IMR-90 (cell line): ENCODE measurements around the gene MAOB. TPM values are rescaled to one million over a fixed set of nuclear protein-coding genes. Genes with fewer than 3 reads are reported as not detected.

Experiments
- ATAC-seq: fragments of 200-7000 bp; cut with Tn5 transposase; 2 replicates; pipeline ENCODE4 v1.9.1; 2020; ENCODE audit warnings: low read depth, mild to moderate bottlenecking, moderate library complexity
- BruUV-seq: library from RNA; stranded (reverse); fragments of 400-500 nt; replicated peaks from 2 replicates; lab custom pipeline; 2021; lab: Mats Ljungman, UMichigan
- CTCF ChIA-PET: fragments of 300-600 bp; formaldehyde crosslinking; extraction: SDS; loops from one replicate; lab custom pipeline; 2021; ENCODE audit warnings: antibody characterized with exemption; lab: Yijun Ruan, JAX
- POLR2A ChIA-PET: fragments of 300-600 bp; sonication (Branson Sonifier 250); formaldehyde crosslinking; loops from one replicate; lab custom pipeline; 2022; ENCODE audit warnings: antibody characterized with exemption; ENCODE audit not compliant: unreplicated experiment; lab: Charles Lee
- DNase-seq: peaks from one replicate; pipeline ENCODE4 v3.0.0; 2013
- H2AFZ ChIP-seq: replicated peaks from 2 replicates; pipeline ENCODE3; 2013; ENCODE audit warnings: low read length, mild to moderate bottlenecking; ENCODE audit not compliant: poor library complexity
- H2AK5ac ChIP-seq: 2 replicates; pipeline ENCODE4 v1.6.1; 2013; ENCODE audit warnings: low read depth, low read length, inconsistent platforms
- H2AK9ac ChIP-seq: replicated peaks from 2 replicates; pipeline ENCODE3; 2013; ENCODE audit warnings: mild to moderate bottlenecking, low read depth, low read length, moderate library complexity; ENCODE audit not compliant: poor library complexity
- H2BK120ac ChIP-seq: 2 replicates; pipeline ENCODE4 v1.6.1; 2013; ENCODE audit warnings: low read depth, low read length, inconsistent platforms
- H2BK15ac ChIP-seq: 3 replicates; pipeline ENCODE4 v1.6.1; 2013; ENCODE audit warnings: low read depth, low read length, inconsistent platforms
- H2BK20ac ChIP-seq: 2 replicates; pipeline ENCODE4 v1.6.1; 2013; ENCODE audit warnings: low read depth, mild to moderate bottlenecking, inconsistent platforms, low read length, moderate library complexity
- H2BK5ac ChIP-seq: 2 replicates; pipeline ENCODE4 v1.6.1; 2013; ENCODE audit warnings: mild to moderate bottlenecking, low read depth, low read length, inconsistent platforms; ENCODE audit not compliant: poor library complexity, severe bottlenecking
- H3K14ac ChIP-seq: replicated peaks from 2 replicates; pipeline ENCODE4 v1.6.1; 2013; ENCODE audit warnings: low read depth, low read length, inconsistent platforms
- H3K18ac ChIP-seq: 2 replicates; pipeline ENCODE4 v1.6.1; 2013; ENCODE audit warnings: low read depth, low read length, control low read depth
- H3K23ac ChIP-seq: 2 replicates; pipeline ENCODE4 v1.6.1; 2013; ENCODE audit warnings: low read depth, low read length, inconsistent platforms
- H3K27ac ChIP-seq: 2 replicates; pipeline ENCODE4 v1.5.1; 2013; ENCODE audit warnings: mild to moderate bottlenecking, control low read depth, low read length; ENCODE audit not compliant: insufficient read depth
- H3K27me3 ChIP-seq: 2 replicates; pipeline ENCODE4 v1.6.1; 2013; ENCODE audit warnings: low read length; ENCODE audit not compliant: control insufficient read depth, insufficient read depth
- H3K36me3 ChIP-seq: 2 replicates; pipeline ENCODE4 v1.6.1; 2013; ENCODE audit warnings: low read length, mixed read lengths; ENCODE audit not compliant: control insufficient read depth, insufficient read depth
- H3K4ac ChIP-seq: 2 replicates; pipeline ENCODE4 v1.6.1; 2013; ENCODE audit warnings: low read depth, low read length, inconsistent platforms
- H3K4me1 ChIP-seq: 2 replicates; pipeline ENCODE4 v1.6.1; 2013; ENCODE audit warnings: low read length, mixed read lengths; ENCODE audit not compliant: control insufficient read depth, insufficient read depth
- H3K4me2 ChIP-seq: 2 replicates; pipeline ENCODE4 v1.6.1; 2013; ENCODE audit warnings: low read depth, mild to moderate bottlenecking, control low read depth, low read length, moderate library complexity
- H3K4me3 ChIP-seq: 2 replicates; pipeline ENCODE4 v1.5.1; 2013; ENCODE audit warnings: low read depth, mild to moderate bottlenecking, control low read depth, low read length, moderate library complexity; ENCODE audit not compliant: insufficient read depth
- H3K56ac ChIP-seq: 2 replicates; pipeline ENCODE4 v1.6.1; 2013; ENCODE audit warnings: low read length, inconsistent platforms; ENCODE audit not compliant: insufficient read depth; ENCODE audit errors: extremely low read depth
- H3K79me1 ChIP-seq, 2 experiments: 2 replicates each; pipeline ENCODE4 v1.6.1; 2013; ENCODE audit warnings: low read length in 2 of 2, inconsistent platforms in 1 of 2, low read depth in 1 of 2
- H3K9ac ChIP-seq: 2 replicates; pipeline ENCODE4 v1.6.1; 2013; ENCODE audit warnings: low read depth, low read length, control low read depth
- H3K9me1 ChIP-seq: 2 replicates; pipeline ENCODE4 v1.6.1; 2013; ENCODE audit warnings: low read length, inconsistent platforms; ENCODE audit not compliant: insufficient read depth
- H3K9me3 ChIP-seq: 2 replicates; pipeline ENCODE4 v1.6.1; 2013; ENCODE audit warnings: low read length; ENCODE audit not compliant: control insufficient read depth, insufficient read depth
- H4K20me1 ChIP-seq: 2 replicates; pipeline ENCODE4 v1.6.1; 2013; ENCODE audit warnings: low read length, inconsistent platforms; ENCODE audit not compliant: insufficient read depth
- H4K5ac ChIP-seq: 2 replicates; pipeline ENCODE4 v1.6.1; 2013; ENCODE audit warnings: mild to moderate bottlenecking, low read depth, low read length, control low read depth
- H4K8ac ChIP-seq, 2 experiments: 2 replicates each; pipeline ENCODE4 v1.6.1; 2013; ENCODE audit warnings: low read depth in 2 of 2, low read length in 2 of 2, control low read depth in 1 of 2, inconsistent platforms in 1 of 2
- H4K91ac ChIP-seq: 2 replicates; pipeline ENCODE4 v1.6.1; 2013; ENCODE audit warnings: low read depth, low read length, inconsistent platforms; ENCODE audit not compliant: insufficient read depth
- CHD1 ChIP-seq: IDR thresholded peaks from 2 replicates; pipeline ENCODE4 v1.6.1; 2012; ENCODE audit warnings: low read depth, low read length, improper control_type of control experiment
- MAFK ChIP-seq: IDR thresholded peaks from 2 replicates; pipeline ENCODE4 v1.6.1; 2012; ENCODE audit warnings: low read depth, low read length, improper control_type of control experiment
- MAZ ChIP-seq: IDR thresholded peaks from 2 replicates; pipeline ENCODE4 v1.6.1; 2012; ENCODE audit warnings: low read depth, mild to moderate bottlenecking, low read length, improper control_type of control experiment, moderate library complexity, borderline replicate concordance
- MXI1 ChIP-seq: IDR thresholded peaks from 2 replicates; pipeline ENCODE4 v1.6.1; 2012; ENCODE audit warnings: low read depth, mild to moderate bottlenecking, low read length, moderate library complexity, borderline replicate concordance
- NFE2L2 ChIP-seq: fragments of 150-350 bp; IDR thresholded peaks from 2 replicates; pipeline ENCODE4 v1.6.1; 2016; ENCODE audit warnings: low read depth, mild to moderate bottlenecking, low read length
- POLR2A ChIP-seq: IDR thresholded peaks from 2 replicates; pipeline ENCODE4 v1.6.1; 2012; ENCODE audit warnings: mild to moderate bottlenecking, low read depth, low read length
- RCOR1 ChIP-seq: IDR thresholded peaks from 2 replicates; pipeline ENCODE4 v1.6.1; 2012; ENCODE audit warnings: mild to moderate bottlenecking, low read length, improper control_type of control experiment; ENCODE audit not compliant: insufficient replicate concordance
- RFX5 ChIP-seq: IDR thresholded peaks from 2 replicates; pipeline ENCODE4 v1.8.0; 2012; ENCODE audit warnings: low read depth, mild to moderate bottlenecking, low read length, moderate library complexity
- SMC3 ChIP-seq: fragments of 150-350 bp; IDR thresholded peaks from 2 replicates; pipeline ENCODE4 v1.6.1; 2016; ENCODE audit warnings: low read depth, mild to moderate bottlenecking, antibody characterized with exemption, low read length, moderate library complexity
- WGBS, 2 experiments: methylation state at CpG; one replicate each; pipeline versions ENCODE4 v1.1.5 to v1.1.7; 2013; ENCODE audit warnings: missing lambda C conversion rate in 2 of 2; ENCODE audit not compliant: insufficient read length in 1 of 2; ENCODE audit errors: extremely low coverage in 2 of 2; 5-methylcytosine and 5-hydroxymethylcytosine counted together
- dilution Hi-C: fragments of 300-500 bp; cut with HindIII; formaldehyde crosslinking; loops from one replicate; pipeline ENCODE4 v1.14.3; 2018; ENCODE audit warnings: low sequenced_read_pairs; ENCODE audit not compliant: unreplicated experiment
- in situ Hi-C: fragments of 300-500 bp; cut with MboI; formaldehyde crosslinking; loops from 3 replicates; pipeline ENCODE4 v1.14.3; 2019; ENCODE audit warnings: low sequenced_read_pairs, inconsistent platforms, mixed read lengths
- intact Hi-C: fragments of 100-400 bp; cut with micrococcal nuclease; formaldehyde crosslinking; loops from 2 replicates; pipeline ENCODE4 v1.10.0; 2022
- polyA plus RNA-seq, 3 experiments: library from polyadenylated mRNA; depleted of rRNA; stranded (reverse); fragments of >200 nt; gene quantifications; 2 replicates each; pipeline ENCODE4 v1.2.3, GENCODE V29; 2012; ENCODE audit warnings: low replicate concordance in 1 of 3
- total RNA-seq: library from RNA; depleted of rRNA; stranded (reverse); fragments of >200 nt; gene quantifications from 2 replicates; pipeline ENCODE4 v1.2.3, GENCODE V29; 2012
- TF ChIP-seq, protein P1 (sequence below): conservative IDR thresholded peaks from 2 replicates; pipeline ENCODE4 v1.5.1; 2012; ENCODE audit warnings: mild to moderate bottlenecking, low read depth, low read length, improper control_type of control experiment
- TF ChIP-seq, protein P2 (sequence below): fragments of 150-350 bp; IDR thresholded peaks from 2 replicates; pipeline ENCODE4 v1.6.1; 2017; ENCODE audit warnings: mild to moderate bottlenecking, antibody characterized with exemption, low read length, low read depth
- TF ChIP-seq, protein P3 (sequence below): fragments of 150-350 bp; IDR thresholded peaks from 2 replicates; pipeline ENCODE4 v1.6.1; 2016; ENCODE audit warnings: low read depth, mild to moderate bottlenecking, low read length, moderate library complexity, borderline replicate concordance

Gene MAOB
- total and polyA plus RNA-seq, 2 of the 4 experiments (the other 2 are of a cell fraction): 0.36 to 0.46 TPM

DNA sequence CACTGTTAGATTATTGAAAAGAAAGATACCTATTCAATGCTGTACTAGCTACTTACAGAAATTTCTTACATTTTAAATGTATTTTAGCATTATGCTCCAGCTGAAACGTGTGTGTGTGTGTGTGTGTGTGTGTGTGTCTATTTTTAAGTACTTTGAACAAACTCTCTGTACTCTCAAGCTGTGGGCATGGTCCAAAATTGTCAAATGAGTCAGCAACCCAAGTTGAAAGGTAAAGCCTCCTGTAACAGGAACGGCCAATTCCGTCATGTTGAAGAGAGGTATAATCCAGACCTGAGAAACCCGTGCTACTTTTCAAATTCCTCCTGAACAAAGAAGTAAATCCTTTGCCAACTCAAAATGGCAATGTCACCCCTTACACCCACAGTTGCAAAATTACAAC lies 20.5 kb downstream of the MAOB start:
- H3K4me1 ChIP-seq: no peaks in the 10 kb centered on the region
- in situ Hi-C loops: no loop called here
- TF ChIP-seq CHD1: no peak
- TF ChIP-seq RCOR1: no peak
- TF ChIP-seq MAZ: no peak
- no peak for TF ChIP-seq NFE2L2
- TF ChIP-seq, protein P1, sequence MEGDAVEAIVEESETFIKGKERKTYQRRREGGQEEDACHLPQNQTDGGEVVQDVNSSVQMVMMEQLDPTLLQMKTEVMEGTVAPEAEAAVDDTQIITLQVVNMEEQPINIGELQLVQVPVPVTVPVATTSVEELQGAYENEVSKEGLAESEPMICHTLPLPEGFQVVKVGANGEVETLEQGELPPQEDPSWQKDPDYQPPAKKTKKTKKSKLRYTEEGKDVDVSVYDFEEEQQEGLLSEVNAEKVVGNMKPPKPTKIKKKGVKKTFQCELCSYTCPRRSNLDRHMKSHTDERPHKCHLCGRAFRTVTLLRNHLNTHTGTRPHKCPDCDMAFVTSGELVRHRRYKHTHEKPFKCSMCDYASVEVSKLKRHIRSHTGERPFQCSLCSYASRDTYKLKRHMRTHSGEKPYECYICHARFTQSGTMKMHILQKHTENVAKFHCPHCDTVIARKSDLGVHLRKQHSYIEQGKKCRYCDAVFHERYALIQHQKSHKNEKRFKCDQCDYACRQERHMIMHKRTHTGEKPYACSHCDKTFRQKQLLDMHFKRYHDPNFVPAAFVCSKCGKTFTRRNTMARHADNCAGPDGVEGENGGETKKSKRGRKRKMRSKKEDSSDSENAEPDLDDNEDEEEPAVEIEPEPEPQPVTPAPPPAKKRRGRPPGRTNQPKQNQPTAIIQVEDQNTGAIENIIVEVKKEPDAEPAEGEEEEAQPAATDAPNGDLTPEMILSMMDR: no peak
- no peak for TF ChIP-seq MXI1
- TF ChIP-seq, protein P2, sequence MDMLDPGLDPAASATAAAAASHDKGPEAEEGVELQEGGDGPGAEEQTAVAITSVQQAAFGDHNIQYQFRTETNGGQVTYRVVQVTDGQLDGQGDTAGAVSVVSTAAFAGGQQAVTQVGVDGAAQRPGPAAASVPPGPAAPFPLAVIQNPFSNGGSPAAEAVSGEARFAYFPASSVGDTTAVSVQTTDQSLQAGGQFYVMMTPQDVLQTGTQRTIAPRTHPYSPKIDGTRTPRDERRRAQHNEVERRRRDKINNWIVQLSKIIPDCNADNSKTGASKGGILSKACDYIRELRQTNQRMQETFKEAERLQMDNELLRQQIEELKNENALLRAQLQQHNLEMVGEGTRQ: no peak
- no peak for TF ChIP-seq RFX5
- no peak for TF ChIP-seq SMC3
- TF ChIP-seq MAFK: no peak
- TF ChIP-seq, protein P3, sequence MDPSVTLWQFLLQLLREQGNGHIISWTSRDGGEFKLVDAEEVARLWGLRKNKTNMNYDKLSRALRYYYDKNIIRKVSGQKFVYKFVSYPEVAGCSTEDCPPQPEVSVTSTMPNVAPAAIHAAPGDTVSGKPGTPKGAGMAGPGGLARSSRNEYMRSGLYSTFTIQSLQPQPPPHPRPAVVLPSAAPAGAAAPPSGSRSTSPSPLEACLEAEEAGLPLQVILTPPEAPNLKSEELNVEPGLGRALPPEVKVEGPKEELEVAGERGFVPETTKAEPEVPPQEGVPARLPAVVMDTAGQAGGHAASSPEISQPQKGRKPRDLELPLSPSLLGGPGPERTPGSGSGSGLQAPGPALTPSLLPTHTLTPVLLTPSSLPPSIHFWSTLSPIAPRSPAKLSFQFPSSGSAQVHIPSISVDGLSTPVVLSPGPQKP: no peak
- no peak for TF ChIP-seq POLR2A
- ChIA-PET POLR2A (interaction anchor here (0.6 kb wide), 1 partner anchor 1806 kb away, joined by 25 read pairs; no protein-coding TSS in a partner anchor), CTCF (no interaction called here)
- no peaks in the 10 kb centered on the region for H3K79me1 ChIP-seq
- BruUV-seq: no TSS peak
- no peak overlapping the region for H4K5ac ChIP-seq
- H4K8ac ChIP-seq: no peak overlapping the region
- no peaks in the 10 kb centered on the region for H3K9me1 ChIP-seq
- no peak overlapping the region for H3K14ac ChIP-seq
- no peak overlapping the region for H3K9ac ChIP-seq
- no peak overlapping the region for H2AK5ac ChIP-seq
- H3K18ac ChIP-seq: no peak overlapping the region
- no peak overlapping the region for H2BK120ac ChIP-seq
- H3K23ac ChIP-seq: no peak overlapping the region
- intact Hi-C loops: no loop called here
- no peak for ATAC-seq
- dilution Hi-C loops: no loop called here
- H3K4me3 ChIP-seq: no peak overlapping the region
- no CpG with 5 or more reads among the region's 4 CpGs for WGBS, 2 experiments
- peaks cover 1% of the 10 kb centered on the region; the same call in 1 of the 2 replicates for H3K27me3 ChIP-seq
- H4K20me1 ChIP-seq: no peaks in the 10 kb centered on the region
- H3K36me3 ChIP-seq: no peaks in the 10 kb centered on the region
- H2BK5ac ChIP-seq: no peak overlapping the region
- no peak overlapping the region for H3K56ac ChIP-seq
- no peak overlapping the region for H3K4ac ChIP-seq
- no peak overlapping the region for H3K27ac ChIP-seq
- no peak overlapping the region for H2AK9ac ChIP-seq
- no peak for DNase-seq
- no peak overlapping the region for H2BK20ac ChIP-seq
- no peak overlapping the region for H3K4me2 ChIP-seq
- no peak overlapping the region for H2BK15ac ChIP-seq
- no peak overlapping the region for H4K91ac ChIP-seq
- no peak overlapping the region for H2AFZ ChIP-seq
- H3K9me3 ChIP-seq: no peaks in the 10 kb centered on the region
